ENCODE measurements around the gene NINJ1.
"Not testable (repeated sequence)": the region's sequence is repeated elsewhere in the genome, so short reads cannot be mapped to it uniquely, and the experiment has no call there.

The NINJ1 gene

DNA sequence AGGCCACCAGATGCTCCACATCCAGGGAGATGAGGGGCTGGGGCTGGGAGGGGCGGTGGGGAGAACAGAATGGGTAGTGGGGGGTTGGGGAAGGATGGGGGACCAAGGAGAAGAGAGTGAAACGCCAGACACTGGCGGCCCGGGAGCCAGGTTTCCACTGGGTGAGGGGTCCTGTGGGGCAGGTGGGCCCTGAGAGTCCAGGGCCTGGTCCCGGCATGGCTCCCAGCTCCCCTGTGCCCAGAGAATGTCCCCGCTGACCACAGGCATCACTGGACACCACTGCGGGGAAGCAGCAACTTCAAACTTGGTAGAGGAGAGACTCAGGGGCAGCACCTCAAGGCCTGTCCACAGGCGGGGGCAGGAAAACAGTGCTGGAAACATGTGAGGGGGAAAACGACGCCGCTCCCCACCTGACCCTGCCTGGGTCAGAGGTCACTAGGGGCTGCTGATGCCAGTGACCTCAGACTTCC is 13.2 kb downstream of the NINJ1 start:
- H3K27ac ChIP-seq: no peak overlapping the region
- TF ChIP-seq, protein P1, sequence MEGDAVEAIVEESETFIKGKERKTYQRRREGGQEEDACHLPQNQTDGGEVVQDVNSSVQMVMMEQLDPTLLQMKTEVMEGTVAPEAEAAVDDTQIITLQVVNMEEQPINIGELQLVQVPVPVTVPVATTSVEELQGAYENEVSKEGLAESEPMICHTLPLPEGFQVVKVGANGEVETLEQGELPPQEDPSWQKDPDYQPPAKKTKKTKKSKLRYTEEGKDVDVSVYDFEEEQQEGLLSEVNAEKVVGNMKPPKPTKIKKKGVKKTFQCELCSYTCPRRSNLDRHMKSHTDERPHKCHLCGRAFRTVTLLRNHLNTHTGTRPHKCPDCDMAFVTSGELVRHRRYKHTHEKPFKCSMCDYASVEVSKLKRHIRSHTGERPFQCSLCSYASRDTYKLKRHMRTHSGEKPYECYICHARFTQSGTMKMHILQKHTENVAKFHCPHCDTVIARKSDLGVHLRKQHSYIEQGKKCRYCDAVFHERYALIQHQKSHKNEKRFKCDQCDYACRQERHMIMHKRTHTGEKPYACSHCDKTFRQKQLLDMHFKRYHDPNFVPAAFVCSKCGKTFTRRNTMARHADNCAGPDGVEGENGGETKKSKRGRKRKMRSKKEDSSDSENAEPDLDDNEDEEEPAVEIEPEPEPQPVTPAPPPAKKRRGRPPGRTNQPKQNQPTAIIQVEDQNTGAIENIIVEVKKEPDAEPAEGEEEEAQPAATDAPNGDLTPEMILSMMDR (conservative IDR thresholded peaks at IDR 0.05): no peak

DNA sequence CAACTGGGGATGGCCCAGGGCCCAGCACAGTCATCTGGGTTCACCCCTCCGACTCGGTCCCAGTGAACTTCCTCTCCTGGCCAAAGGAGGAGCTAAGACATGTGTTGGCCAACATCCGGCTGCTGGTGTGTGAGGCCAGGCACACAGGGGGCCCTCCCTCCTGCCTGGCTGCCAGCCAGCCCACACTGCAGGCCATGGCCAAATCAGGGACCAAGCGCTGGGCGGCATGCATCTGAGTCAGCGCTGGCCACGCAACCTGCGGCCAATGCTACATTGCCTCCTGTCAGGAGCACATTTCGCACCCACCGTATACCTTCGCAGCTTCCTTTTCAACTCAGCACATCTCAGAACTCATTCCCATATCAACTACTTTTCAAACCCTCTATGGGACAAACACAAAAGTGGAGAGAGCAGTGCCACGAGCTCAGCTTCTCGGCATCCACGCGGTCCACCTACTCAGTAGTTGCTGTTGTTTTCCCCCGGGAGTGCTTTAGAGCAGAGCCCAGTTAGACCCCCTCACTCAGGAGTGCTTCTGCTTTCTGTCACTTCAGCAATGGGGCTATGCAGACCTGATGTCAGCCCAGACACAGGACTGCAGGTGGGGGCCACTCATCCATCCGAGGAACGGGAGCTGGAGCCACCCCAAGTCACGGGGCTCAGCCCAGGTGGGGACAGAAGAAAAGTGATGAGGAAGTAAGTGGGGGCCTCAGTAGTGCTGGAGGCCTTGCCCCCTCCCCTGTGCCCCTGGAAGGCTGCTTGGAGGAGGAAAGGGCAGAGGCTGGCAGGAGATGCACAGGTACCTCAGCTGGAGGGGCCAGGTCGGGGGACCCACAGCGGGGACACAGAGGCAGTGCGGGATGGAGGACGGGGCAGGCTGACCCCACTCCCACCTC is 13.9 kb downstream of the NINJ1 start:
- TF ChIP-seq, protein P1 (conservative IDR thresholded peaks at IDR 0.05): no peak
- no peak overlapping the region for H3K27ac ChIP-seq

DNA sequence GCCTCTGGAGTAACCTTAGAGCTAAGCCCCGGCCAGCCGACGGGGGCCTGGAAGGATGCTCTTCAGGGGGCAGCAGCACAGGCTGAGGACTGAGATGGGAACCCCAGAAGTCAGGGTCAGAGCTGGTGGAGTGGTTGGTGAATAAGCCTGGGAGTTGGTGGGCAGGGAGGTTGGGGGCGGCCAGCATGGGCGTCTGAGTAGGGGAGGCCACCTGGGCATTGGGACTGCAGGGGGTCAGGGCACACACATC is 14.4 kb downstream of the NINJ1 start:
- TF ChIP-seq, protein P1 (conservative IDR thresholded peaks at IDR 0.05): no peak
- H3K27ac ChIP-seq: no peak overlapping the region

DNA sequence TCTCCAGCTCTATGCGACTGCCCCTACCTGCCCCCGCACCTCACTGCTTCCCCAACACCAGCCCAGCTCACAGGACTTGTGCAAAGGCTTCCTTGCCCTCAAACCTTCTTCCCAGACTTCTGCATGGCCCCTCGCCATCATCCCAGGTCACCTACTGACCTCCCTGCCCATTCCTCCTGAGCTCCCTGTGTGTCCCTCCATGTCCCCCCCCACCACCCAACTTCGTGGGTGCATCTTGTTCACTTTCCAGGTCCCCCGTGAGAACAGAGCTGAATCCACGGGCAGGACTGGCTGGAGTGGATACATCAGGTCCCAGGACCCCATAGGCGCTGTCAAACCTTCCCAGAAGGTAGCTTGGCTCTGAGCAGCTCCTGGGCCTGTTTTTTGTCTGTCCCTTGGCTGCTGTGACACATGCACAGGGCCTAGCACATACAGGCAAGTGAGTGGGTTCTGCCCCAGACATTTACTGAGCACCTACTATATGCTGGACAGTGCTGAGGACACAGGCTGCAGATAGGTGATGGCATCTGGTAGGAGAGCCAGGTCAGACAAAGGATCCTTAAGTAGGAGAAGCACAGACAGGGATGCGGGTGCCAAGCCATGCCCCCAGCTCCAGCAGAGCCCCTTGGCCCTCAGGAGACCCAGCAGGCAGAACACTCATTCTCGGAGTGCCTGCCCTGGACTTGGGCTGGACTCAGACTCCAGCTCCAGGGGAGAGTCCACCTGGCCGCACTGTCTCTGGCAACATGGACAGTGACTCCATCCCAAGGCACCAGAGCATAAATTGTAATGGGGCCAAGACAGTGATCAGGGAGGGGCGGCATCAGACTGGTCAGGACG is 15.0 kb downstream of the NINJ1 start:
- H3K27ac ChIP-seq: no peak overlapping the region
- TF ChIP-seq, protein P1 (conservative IDR thresholded peaks at IDR 0.05): no peak

DNA sequence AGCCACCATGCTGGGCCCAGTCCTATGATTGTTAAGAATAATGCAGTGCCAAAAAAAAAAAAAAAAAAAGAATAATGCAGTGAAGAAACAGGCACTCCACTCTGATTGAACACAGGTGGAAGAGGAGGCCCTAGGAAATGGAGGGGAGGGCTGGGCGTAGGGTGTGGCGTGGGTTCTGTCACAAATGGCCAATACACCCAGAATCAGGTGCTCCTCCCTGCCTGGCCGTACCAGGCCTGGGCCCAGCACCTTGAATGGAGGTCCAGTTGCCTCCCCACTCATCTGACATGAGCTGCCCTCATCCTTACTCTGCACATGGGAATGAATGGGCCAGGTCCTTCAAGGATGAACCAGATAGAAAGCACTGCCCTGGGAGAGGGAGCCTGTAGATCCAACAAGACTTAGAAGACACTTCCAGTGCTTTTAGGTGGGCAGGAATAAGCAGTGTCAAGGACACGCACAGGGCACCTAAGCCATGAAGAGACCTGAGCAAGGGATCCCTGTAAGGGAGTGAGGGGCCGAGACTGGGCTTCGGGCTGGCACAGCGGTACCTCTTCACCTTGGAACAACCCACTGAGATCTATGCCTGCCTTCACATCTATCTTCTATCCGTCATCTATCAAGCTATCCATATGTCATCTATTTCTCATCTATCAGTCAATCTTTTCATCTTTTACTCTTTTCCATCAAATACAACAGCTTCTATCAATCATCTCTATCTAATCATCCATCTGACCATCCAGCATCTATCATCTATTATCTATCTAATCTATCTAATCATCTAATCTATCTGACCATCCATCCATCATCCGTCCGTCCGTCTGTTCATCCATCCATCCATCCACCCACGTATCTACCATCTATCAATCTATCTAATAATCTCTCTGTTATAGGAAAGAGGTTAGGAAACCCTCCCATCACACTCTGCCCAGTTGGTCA is 15.9 kb downstream of the NINJ1 start:
- no peak overlapping the region for H3K27ac ChIP-seq
- TF ChIP-seq, protein P1 (conservative IDR thresholded peaks at IDR 0.05): no peak

DNA sequence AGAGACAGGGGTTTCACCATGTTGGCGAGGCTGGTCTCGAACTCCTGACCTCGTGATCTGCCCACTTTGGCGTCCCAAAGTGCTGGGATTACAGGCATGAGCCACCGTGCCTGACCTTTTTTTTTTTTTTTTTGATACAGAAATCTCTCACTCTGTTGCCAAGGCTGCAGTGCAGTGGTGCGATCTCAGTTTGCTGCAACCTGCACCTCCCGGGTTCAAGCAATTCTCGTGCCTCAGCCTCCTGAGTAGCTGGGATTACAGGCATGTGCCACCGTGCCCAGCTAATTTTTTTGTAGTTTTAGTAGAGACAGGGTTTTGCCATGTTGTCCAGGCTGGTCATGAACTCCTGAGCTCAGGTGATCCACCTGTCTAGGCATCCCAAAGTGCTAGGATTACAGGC is 16.5 kb downstream of the NINJ1 start:
- not testable (repeated sequence) for H3K27ac ChIP-seq

DNA sequence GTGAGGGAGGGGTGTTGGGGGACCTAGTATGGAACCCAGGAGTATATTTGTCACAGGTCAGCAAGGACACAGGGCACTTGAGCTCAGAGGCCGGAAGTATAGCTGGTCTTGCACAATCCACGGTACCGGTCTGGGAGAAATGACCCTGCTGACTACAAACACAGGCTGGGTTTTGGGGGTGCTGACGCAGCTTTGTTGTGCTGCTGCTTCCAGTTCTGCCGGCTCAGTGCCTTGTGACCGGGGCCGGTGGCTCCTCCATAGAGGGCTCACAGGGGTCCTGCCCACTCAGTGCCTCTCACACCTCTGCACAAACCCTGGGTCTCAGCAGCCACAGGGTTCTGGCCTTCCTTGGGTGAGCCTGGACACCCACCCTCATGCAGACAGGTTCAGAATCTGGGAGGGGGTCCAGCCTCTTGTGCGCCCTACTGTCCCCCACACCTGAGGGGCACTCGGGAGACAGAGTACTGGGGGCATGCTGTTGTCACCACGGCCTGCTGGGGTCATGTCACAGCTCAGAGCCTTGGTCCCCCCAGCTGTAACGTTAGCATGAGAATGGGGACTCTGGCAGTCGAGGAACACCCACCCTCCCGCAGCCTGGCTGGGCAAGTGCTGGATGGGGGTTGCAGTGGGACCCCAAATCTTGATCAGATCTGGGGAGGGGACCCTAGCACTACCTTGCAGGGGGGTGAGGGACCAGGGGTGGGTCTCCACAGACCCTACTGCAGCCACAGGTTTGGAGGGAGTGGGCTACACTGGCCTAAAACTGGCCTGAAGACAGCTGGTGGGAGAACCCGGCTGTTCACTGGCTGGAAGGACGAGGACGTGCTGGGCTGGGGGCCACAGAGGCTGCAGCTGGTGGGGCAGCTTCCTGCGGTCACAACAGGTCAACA is 17.7 kb downstream of the NINJ1 start:
- TF ChIP-seq, protein P1 (conservative IDR thresholded peaks at IDR 0.05): no peak
- H3K27ac ChIP-seq: no peak overlapping the region
